Gastrocnemius medialis (tissue), 4 donors: Measurements from ENCODE around the gene ZNF423. TPM values are rescaled to one million over a fixed set of nuclear protein-coding genes. Genes with fewer than 3 reads are reported as not detected.

ENCODE experiments used
- ATAC-seq, 2 donors: fragments of 150-250 bp; one replicate each; pipeline ENCODE4 v1.9.1; 2016
- DNase-seq, 2 donors: peaks; one replicate each; pipeline ENCODE4 v3.0.0-alpha.2; 2019
- H3K27ac ChIP-seq, 4 donors: fragments of 200-600 bp; sonication (generic); 1 replicate in 1 of 4; 2 replicates in 3 of 4; pipeline ENCODE4 v1.5.1; 2016 to 2018; ENCODE audit warnings: mild to moderate bottlenecking in 2 of 4, moderate library complexity in 1 of 4
- H3K27me3 ChIP-seq, 3 donors: fragments of 200-600 bp; sonication (generic) in 2 of 3; 1 replicate in 1 of 3; 2 replicates in 2 of 3; pipeline versions ENCODE4 v1.5.1 to v1.6.0; 2016 to 2019; ENCODE audit warnings: mild to moderate bottlenecking in 1 of 3, moderate library complexity in 1 of 3
- H3K36me3 ChIP-seq, 2 donors: fragments of 200-600 bp; sonication (generic) in 1 of 2; one replicate each; pipeline ENCODE4 v1.5.1; 2017 to 2018
- H3K4me1 ChIP-seq, 2 donors: fragments of 200-600 bp; sonication (generic) in 1 of 2; one replicate each; pipeline ENCODE4 v1.5.1; 2016 to 2017; ENCODE audit warnings: mild to moderate bottlenecking in 2 of 2
- H3K4me3 ChIP-seq, 4 donors: fragments of 200-600 bp; sonication (generic) in 3 of 4; 1 replicate in 1 of 4; 2 replicates in 3 of 4; pipeline ENCODE4 v1.5.1; 2016 to 2019; ENCODE audit warnings: mild to moderate bottlenecking in 2 of 4
- H3K9me3 ChIP-seq, 3 donors: fragments of 200-600 bp; sonication (generic) in 2 of 3; 1 replicate in 1 of 3; 2 replicates in 2 of 3; pipeline ENCODE4 v1.5.1; 2016 to 2019
- CTCF ChIP-seq, 5 experiments: fragments of 450-650 bp in 3 of 5; fragments of 200-600 bp in 2 of 5; sonication (generic) in 2 of 5; IDR thresholded peaks in 4 of 5; conservative IDR thresholded peaks in 1 of 5; 1 replicate in 4 of 5; 2 replicates in 1 of 5; pipeline ENCODE4 v1.5.1; 2016 to 2019; ENCODE audit warnings: antibody characterized with exemption in 5 of 5, mild to moderate bottlenecking in 3 of 5, moderate library complexity in 3 of 5
- POLR2A ChIP-seq, 2 donors: fragments of 450-650 bp; IDR thresholded peaks; one replicate each; pipeline ENCODE4 v1.6.1; 2017; ENCODE audit warnings: antibody characterized with exemption in 2 of 2, mild to moderate bottlenecking in 2 of 2, moderate library complexity in 2 of 2
- in situ Hi-C, 4 donors: fragments of 200-750 bp; cut with MboI; loops; one replicate each; pipeline versions ENCODE4 v1.15.0 to v1.8.0; 2017; ENCODE audit warnings: low sequenced_read_pairs in 4 of 4
- intact Hi-C: fragments of 100-400 bp; cut with DNase I; formaldehyde crosslinking; loops from one replicate; pipeline ENCODE4 v1.15.1; 2023; ENCODE audit warnings: low total_unique reads
- total RNA-seq, 4 donors: library from RNA; depleted of rRNA; stranded (reverse); fragments of >200 nt; gene quantifications; one replicate each; pipeline versions ENCODE4 v1.1.0 to v1.2.3, GENCODE V29; 2016

The ZNF423 gene
- total RNA-seq, 4 donors from 2014 or later = 8.4 to 15.8 (median 12.5) TPM

GRCh38 chr16:49469930-49470451, 385.9 kb downstream of the ZNF423 start:
- Histone ChIP-seq H3K27me3 (no peaks in the 10 kb centered on the region), H3K4me3 (no peak overlapping the region), H3K4me1 (no peaks in the 10 kb centered on the region), H3K27ac (no peak overlapping the region), H3K36me3 (no peaks in the 10 kb centered on the region), H3K9me3 (no peaks in the 10 kb centered on the region)
- in situ Hi-C loops = no loop called here
- no peak for TF ChIP-seq CTCF (IDR thresholded peaks at IDR 0.05 in 4 of 5, conservative IDR thresholded peaks at IDR 0.05 in 1 of 5)
- no peak for TF ChIP-seq POLR2A (IDR thresholded peaks at IDR 0.05)
- no peak for ATAC-seq
- intact Hi-C loops = no loop called here
- no peak for DNase-seq

GRCh38 chr16:49469311-49469670, 386.6 kb downstream of the ZNF423 start:
- no peaks in the 10 kb centered on the region for H3K4me1 ChIP-seq
- no peak overlapping the region for H3K4me3 ChIP-seq
- TF ChIP-seq CTCF (IDR thresholded peaks at IDR 0.05 in 4 of 5, conservative IDR thresholded peaks at IDR 0.05 in 1 of 5) (no peak), POLR2A (IDR thresholded peaks at IDR 0.05) (no peak)
- H3K36me3 ChIP-seq = no peaks in the 10 kb centered on the region
- in situ Hi-C loops (no loop called here), intact Hi-C loops (no loop called here)
- H3K9me3 ChIP-seq = no peaks in the 10 kb centered on the region
- no peak overlapping the region for H3K27ac ChIP-seq
- DNase-seq (no peak), ATAC-seq (no peak)
- H3K27me3 ChIP-seq = peaks cover 0 to 5% (median 0%) of the 10 kb centered on the region in 3 donors

GRCh38 chr16:49468611-49469310, 387.2 kb downstream of the ZNF423 start:
- H3K27me3 ChIP-seq = peaks cover 0 to 5% (median 0%) of the 10 kb centered on the region in 3 donors

GRCh38 chr16:49467540-49468372, 388.2 kb downstream of the ZNF423 start:
- no peak for ATAC-seq
- H3K27me3 ChIP-seq = peaks cover 0 to 13% (median 0%) of the 10 kb centered on the region in 3 donors
- no peak overlapping the region for H3K27ac ChIP-seq
- H3K36me3 ChIP-seq = no peaks in the 10 kb centered on the region
- DNase-seq = no peak
- in situ Hi-C loops = no loop called here
- H3K4me1 ChIP-seq = no peaks in the 10 kb centered on the region
- no peak overlapping the region for H3K4me3 ChIP-seq
- TF ChIP-seq CTCF (IDR thresholded peaks at IDR 0.05 in 4 of 5, conservative IDR thresholded peaks at IDR 0.05 in 1 of 5) (no peak), POLR2A (IDR thresholded peaks at IDR 0.05) (no peak)
- intact Hi-C loops = no loop called here
- no peaks in the 10 kb centered on the region for H3K9me3 ChIP-seq

More at GRCh38 chr16:49468611-49469310, 387.2 kb downstream of the ZNF423 start:
- no peaks in the 10 kb centered on the region for H3K4me1 ChIP-seq
- no peaks in the 10 kb centered on the region for H3K9me3 ChIP-seq
- ATAC-seq = no peak
- H3K4me3 ChIP-seq = no peak overlapping the region
- intact Hi-C loops = no loop called here
- no peak overlapping the region for H3K27ac ChIP-seq
- in situ Hi-C loops = no loop called here
- DNase-seq = no peak
- no peaks in the 10 kb centered on the region for H3K36me3 ChIP-seq
- TF ChIP-seq CTCF (IDR thresholded peaks at IDR 0.05 in 4 of 5, conservative IDR thresholded peaks at IDR 0.05 in 1 of 5) (no peak), POLR2A (IDR thresholded peaks at IDR 0.05) (no peak)
